Fibroblast of skin of left biceps (primary cell): ENCODE measurements around the gene PDE4D.
A peak's percentile ranks its signal among the peaks of the same experiment; 100 is the strongest.
"Not testable (repeated sequence)": the region's sequence is repeated elsewhere in the genome, so short reads cannot be mapped to it uniquely, and the experiment has no call there.

ENCODE experiments used
- DNase-seq, 2 experiments: peaks; one replicate each; pipeline ENCODE4 v3.0.0-alpha.2; 2013; ENCODE audit warnings: low read depth in 2 of 2

The PDE4D gene

DNA sequence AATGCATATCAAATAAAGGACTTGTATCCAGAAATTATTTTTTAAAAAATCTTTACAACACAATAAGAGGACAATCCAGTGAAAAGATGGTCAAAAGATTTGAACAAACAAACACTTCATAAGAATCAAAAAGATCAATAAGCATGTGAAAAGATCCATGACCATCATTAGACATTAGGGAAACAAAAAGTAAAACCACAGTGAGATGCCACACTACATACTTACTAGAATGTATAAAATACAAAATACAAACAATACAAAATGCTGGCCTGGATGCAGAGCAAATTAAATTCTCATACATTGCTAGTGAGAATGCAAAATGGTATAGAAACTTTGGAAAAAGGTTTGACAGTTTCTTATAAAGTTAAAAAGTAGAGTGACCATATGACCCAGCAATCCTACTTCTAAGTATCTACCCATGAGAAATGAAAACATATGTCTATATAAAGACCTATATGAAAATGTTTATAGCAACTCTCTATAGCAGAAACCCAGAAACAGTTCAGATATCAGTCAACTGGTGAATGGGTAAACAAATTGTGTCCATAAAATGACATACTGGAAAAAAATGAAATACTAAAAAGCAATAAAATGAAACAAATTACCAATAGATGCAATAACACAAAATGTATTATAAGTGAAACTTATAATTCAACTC is 884.6 kb downstream of the PDE4D start:
- no peak for DNase-seq

DNA sequence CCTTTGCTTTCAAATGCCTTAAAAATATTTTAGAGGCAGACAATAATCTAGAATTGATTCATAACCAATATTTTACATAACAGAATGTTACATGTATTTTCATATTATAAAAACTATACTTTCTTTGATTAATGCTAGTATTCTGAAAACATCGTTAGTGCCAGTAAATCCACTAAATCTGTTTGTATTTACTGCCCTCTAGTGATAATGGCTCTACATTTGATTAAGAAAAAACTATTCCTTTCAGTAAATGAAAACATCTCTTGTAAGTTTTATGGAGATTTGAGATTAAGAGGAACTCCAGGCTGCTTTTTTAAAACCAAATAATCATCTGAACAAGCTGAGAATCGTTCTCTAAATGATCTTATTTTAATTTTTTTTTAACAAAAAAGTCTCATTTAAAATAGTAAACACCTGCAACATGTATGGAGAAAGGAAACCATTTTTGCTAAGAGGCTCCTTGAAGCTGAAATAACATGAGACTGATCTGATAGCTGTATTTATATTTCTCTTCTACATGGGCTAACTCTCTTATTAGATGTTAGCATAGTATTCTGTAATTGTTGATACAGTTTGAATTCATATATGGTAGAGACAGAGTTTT is 886.0 kb downstream of the PDE4D start:
- no peak for DNase-seq

DNA sequence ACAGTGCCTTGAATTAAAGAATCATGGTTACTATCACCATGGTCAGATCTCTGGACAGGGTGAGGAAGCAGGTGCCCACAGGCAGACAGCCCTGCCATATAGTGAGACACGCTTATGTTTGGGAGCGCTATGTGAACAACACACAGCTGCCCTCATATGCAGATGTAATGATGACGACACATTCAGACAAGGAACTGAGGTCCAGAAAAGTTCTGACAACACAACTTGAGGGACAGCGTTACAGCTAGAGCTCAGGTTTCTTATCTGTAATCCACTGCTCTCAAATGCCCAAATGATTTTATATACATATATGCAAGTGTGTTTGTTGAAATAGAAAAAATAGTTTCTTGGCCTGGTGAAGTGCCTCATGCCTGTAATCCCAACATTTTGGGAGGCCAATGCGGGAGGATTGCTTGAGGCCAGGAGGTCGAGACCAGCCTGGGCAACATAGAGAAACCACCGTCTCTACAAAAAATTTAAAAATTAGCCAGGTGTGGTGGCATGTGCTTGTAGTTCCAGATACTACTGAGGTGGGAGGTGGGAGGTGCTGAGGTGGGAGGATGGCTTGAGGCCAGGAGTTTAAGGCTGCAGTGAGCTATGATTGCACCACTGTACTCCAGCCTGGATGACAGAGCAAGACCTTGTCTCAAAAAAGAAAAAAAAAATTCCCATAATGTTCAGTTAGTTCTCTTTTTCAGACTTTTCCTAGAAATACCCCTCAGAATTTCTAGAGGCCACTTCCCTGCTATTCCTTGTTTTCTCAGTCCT is 887.4 kb downstream of the PDE4D start:
- no peak for DNase-seq

DNA sequence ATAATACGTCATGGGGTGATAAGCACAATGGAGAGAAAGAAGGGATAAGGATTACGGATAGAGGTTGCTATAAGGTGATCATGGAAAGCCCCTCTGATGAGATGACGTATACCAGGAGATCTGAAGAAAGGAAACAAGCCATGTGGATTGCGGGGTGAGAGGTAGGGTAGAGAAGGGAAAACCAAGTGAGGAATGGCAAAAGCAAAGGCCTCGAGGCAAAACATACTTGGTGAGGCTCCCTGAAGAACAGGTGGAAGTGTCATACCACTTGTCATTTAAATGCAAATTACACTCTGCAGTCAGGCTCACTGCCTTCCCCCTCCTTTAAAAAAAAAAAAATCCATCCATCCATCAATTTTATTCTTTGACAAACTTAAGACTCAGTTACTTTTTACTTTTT is 889.9 kb downstream of the PDE4D start:
- DNase-seq, result no peak

DNA sequence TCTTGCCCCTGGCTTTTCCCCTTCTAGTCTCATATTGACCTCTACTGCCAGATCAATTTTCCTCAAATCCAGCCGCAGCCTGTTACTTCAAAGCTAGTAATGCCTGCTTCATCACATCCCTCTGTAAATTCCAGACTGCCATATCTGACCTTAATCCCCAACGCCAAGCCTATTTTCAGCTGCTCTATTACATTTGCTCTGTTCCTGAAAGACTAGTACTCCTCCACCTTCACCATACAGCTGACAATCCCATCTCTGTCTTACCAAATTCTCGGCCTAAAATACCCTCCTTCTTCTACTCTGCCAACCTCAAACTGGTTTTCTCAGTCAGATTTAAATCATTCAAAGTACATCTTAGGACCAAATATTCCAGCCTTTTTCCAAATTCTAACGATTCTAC is 890.4 kb downstream of the PDE4D start:
- DNase-seq, result no peak

DNA sequence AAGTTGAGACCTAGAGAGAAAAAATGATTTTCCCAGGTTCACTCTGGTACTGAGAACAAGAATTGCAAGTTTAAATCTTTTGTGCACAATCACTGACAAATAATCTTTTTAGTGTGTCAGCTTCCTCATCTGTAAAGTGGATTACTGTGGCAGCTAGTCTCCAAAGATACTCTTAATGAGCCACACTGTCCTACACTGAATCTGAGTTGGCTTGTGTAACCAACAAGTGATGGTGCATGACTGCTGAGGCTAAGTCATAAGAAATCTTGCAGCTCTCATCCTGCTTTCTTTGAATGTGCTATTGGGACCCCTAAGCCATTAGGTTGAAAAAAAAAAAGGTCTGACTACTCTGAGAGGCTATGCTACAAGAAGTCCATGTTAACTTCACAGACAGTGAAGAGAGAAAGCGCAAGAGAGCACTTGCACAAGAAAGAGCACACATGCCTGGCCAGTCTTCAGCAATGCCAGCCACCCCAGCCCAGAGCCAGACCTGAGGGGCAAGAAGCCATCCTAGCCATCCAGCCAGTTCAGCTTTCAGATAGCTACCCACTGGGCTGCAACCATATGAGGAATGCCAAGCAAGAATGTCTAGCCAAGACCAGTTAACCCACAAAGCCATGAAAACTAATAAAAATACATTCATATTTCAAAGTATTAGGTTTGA is 891.2 kb downstream of the PDE4D start:
- no peak for DNase-seq

DNA sequence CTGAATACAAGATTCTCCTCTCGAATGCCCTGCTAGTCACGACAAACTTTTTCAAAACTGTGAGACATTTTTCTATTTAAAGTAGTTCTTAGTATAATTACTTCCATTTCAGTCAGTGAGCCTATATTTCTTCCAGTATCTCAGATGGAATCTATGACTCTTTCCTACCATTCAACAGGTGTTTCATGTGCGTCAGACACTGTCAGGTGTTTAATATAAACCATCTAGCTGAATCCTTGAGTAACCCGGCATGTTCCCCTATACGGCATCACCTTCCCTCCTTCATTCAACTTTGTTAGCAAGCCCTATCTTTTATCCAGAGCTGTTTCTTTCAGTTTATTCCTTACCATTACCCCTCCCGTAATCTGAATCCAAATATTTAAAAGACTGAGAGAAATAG is 891.8 kb downstream of the PDE4D start:
- no peak for DNase-seq

DNA sequence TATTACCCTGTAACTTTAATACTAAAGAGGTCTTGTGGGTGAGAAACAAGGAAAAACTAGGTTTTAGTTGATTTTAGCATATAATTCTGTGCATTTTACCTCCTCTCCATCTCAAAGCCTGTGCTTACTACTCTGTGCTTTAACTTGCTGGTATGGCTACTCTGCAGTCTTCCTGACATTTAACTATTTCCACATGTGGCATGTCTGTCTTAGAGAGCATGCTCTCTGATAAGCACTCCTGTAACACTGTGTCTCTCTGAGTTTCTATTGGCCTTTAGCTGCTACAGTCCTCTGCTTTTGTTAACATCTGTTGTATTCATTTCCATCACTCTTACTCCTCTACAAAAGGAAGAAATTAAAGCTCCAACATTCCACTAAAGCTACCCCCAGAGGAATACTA is 892.4 kb downstream of the PDE4D start:
- DNase-seq, result peak; percentile 31 to 43

DNA sequence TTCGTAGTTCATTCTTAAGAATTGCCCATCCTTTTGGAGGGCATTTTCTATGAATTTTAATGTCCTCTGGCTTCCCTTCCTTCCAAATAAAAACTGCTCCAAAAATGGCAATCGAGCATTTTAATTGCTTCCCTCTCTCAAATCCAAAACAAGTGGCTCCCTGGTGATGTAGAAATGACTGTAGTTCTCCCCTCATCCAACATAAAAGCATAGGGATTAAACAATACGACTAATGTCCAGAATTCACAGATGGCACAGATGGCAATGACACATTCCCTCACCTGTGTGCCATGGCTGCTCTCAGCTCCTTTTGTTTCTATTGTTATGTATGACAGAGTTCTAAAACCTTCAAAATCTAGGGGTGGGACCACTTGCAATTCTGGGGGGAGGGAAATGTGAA is 893.3 kb downstream of the PDE4D start:
- no peak for DNase-seq

DNA sequence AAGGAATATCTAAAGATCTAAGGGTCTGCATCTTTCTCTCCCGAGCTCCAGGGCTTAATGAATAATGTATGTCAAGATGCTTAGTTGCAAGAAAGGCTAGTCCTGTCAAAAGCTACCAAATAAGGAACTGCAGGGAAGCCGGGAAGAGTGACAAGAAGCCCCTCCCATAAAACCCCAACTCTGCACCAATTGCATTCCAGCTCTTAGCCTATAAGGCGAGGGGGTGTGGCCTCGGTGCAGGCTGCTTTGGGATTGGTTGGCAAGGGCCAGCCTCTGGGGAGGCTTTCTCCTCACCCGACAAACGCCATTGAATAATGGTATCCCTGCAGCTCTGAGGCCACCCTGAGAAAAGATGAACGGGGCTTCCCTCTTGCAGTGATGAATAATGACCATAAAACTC is 893.7 kb downstream of the PDE4D start:
- no peak for DNase-seq

DNA sequence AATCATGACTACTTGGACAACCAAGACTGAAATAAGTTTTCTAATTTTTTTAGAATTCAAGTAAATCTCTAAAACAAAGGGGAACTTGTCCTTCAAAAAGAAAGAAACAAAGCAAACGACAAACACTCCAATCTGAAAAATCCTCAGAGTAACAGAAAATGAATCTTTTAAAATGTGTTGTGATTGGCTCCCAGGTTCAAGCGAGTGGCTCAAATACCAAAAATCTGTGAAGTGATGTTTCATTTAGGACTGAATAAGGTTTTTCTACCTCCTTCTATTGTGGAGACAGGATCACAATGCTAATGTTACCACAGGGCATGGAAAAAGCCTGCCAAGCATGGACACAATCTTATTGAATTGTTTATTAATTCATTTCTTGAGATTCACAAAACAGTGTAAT is 895.0 kb downstream of the PDE4D start:
- no peak for DNase-seq

DNA sequence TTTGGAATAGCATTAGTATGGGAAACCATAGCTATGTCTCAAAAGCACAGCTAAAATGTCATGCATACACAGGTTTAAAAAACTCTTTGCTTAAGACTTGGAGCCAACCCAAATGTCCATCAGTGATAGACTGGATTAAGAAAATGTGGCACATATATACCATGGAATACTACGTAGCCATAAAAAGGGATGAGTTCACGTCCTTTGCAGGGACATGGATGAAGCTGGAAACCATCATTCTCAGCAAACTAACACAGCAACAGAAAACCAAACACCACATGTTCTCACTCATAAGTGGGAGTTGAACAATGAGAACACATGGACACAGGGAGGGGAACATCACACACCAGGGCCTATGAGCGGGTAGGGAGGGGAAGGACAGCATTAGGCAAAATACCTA is 897.7 kb downstream of the PDE4D start:
- not testable (repeated sequence) for DNase-seq

DNA sequence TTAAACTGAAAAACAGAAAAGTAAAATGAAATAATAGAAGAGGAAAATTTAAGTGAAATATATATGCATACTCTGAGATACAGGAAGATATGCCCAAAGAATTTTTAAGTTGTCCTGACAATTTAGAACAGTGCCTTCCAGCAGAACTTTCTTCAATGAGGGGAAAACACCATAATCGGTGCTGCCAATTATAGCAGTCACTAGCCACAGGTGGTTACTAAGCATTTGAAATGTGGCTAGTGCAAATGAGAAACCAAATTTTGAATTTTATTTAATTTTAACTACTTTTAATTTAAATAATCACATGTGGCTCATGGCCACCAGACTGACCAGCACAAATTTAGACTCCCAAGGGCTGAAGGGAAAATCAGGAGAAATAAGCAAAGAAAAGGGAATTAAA is 900.1 kb downstream of the PDE4D start:
- DNase-seq, result no peak

DNA sequence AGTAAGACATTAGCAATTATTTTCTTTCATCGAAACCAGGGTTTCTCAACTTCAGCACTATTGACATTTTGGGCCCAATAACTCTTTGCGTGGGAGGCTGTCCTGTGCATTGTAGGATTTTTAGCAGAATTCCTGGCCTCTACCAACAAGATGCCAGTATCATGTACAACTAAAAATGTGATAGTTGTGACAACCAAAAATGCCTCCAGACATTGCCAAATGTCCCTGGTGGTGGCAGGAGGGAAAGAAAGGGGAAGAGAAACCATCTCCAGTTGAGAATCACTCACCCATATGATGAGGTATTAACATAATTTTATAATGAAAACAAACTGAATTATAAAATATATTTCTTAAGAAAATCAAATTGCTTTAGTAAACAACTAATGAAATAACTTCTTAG is 904.6 kb downstream of the PDE4D start:
- DNase-seq, result no peak

DNA sequence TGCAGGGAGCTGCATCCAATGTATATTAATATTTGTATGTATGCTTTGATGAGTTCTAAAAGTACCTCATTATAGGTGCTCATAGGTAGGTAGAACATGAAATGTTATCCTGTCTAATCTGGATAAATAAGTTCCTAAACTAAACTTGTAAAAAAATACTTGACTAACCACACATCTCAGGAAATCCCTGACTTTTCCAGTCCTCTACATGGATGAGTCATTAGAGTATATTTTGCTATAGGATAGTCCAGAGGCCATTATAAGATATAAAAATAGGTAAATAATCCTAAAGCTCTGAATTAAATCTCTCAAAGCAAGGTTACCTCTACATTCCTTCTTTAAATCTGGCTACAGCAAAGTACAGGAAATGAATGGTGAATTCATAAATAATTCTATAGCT is 906.3 kb downstream of the PDE4D start:
- DNase-seq, result no peak

DNA sequence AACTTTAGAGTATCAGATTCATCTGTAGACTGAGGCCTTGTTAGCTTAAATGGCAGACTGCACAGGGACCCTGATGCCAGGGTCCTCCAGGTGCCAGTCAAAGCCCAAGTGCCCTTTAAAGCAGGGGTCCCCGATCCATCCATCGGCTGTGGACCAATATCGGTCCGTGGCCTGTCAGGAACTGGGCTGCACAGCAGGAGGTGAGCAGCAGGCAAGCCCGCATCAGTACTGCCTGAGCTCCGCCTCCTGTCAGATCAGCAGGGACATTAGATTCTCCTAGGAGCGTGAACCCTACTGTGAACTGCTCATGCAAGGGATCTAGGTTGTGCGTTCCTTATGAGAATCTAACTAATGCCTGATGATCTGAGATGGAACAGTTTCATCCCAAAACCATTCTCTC is 907.2 kb downstream of the PDE4D start:
- DNase-seq, result no peak

DNA sequence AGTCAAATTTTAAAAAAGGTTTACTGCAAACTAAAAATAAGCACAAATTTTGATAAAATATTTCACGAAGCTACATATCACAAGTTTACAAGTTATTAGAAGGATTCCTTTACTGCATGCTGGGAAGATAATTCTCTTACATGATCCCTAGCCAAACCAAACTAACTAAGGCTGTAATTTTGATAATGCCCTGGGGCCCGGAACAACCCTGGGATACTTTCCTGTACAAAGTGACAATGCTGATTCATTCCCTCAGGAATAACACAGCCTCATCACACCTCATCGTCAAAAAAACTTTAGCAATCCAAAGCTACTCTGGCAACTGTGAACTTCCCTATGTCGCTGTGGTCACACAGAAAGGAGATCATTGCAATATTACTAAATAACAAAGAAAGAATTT is 907.8 kb downstream of the PDE4D start:
- no peak for DNase-seq

DNA sequence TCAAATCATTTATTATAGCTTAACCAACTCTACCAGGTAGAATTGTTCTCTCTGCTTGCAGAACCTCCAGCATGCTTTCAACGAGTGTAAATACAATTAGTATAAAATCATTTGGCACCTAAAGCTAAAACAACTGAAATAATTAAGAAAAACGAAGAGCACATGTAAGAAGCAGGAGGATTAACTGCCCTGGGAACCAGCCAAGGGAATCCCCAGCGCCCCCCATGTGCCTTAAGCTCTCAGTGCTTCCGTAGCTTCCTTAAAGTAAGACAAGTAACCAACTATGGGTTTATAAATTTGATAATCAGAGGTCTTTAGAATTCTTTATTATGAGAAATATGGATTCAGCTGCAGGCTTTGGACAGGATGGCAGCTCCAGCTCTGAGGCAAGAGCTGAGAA is 908.2 kb downstream of the PDE4D start:
- DNase-seq, result no peak

DNA sequence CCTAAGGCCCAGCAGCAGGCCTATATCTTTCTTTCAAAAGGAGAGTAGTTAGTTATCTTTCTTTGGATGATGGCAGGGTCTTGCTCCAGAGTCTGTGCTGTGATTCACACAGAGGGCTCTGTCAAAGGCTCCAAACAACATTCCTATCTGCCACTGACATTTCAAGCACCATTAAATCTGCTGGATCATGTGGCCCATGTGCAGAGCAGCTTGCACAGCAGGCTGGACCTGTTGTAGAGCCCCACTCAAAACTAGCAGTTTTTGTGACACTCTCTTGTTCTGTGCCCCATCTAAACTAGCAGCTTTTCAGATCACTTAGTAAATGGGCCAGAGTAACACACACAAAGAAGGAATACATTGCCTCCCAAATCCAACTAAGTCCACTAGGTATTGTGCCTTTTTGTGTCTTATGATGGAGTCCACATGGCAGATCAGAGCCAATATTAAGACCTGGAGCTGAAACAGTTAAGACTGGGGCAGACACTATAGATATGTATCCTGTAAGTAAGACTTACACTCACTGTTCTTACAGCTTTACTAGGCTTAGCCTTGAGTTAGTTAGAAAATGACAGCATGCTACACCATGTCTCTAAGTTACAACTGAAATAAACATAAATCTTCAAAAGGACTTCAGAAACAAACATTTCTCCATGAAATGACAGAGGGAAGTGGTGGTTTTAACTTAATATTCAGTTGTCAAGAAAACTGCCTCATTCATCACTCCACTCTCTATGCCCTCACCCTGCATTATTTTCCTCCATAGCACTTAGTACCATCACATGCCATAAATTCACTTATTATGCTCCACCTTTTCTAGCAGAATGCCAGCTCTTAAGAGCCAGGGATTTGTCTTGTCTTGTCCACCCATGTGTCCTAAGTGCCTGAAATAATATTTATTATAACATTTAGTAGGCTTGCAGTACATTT is 909.7 kb downstream of the PDE4D start:
- no peak for DNase-seq

DNA sequence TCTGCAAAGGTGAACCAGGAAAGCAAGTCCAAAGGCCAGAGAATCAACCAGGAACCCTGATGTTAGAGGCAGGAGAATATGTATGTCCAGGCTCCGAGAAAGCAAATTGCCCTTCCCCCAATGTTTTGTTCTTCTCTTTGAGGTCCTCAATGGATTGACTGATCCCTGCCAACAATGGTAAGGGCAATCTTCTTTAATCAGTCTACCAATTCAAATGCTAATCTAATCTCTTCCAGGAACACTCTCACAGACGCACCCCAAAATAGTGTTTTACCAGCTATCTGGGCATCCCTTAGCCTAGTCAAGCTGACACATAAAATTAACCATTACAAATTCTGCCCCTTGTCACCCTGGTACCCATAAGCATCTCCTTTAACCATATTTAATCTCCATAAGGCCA is 912.6 kb downstream of the PDE4D start:
- no peak for DNase-seq

DNA sequence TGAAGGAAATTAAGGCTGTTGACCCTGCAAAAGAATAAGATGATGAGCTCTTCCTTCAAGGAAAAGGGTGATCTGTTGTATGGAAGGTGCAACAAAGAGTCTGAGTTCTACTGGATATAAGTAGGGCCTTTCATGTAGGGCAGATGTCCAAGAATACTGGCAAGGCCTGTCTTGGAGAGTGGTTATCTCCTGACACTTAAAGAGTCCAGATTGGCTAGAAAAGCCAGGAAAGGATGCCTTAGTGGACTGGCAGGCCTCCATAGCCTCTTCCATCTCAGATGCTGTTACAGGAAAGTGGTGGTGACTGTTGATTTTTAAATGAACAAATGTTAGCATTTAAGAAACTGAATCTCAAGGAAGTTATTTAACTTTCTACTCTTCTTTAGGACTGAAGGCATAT is 914.4 kb downstream of the PDE4D start:
- no peak for DNase-seq

DNA sequence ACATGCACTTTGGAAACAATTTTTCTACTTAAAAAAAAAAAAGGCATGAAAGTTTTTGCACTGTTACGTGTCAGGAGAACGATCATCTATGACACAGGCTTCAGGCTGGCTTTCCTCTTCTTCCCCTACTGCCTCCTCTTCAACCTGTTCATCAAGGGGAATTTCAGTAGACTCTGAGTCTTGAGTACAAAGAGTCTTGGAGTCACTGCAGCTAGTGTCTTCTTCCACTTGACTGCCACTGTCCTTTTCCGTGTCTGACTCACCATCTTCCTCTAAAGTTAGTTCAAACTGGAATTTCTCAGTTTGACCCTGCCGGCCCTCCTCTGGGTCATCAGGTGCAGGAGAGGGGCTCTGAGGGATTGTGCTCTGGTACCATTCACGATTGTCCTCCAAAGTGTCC is 918.9 kb downstream of the PDE4D start:
- DNase-seq, result no peak
